ENCODE results near the gene TBK1.

GRCh38 chr12:64430886-64431285, 21.0 kb upstream of the TBK1 start:
- TF ChIP-seq POLR2A (IDR thresholded peaks at IDR 0.05; ENCODE audit: low read depth) (no peak), CTCF (IDR thresholded peaks at IDR 0.05) (no peak), POLR2AphosphoS5 (IDR thresholded peaks at IDR 0.05) (no peak), EP300 (IDR thresholded peaks at IDR 0.05) (no peak)
